ENCODE measurements around the gene COQ10A. TPM values are rescaled to one million over a fixed set of nuclear protein-coding genes. Genes with fewer than 3 reads are reported as not detected.

Gene COQ10A
- total and polyA plus RNA-seq, 2 of the 13 experiments (the other 11 are each of a cell fraction or from before 2014, with no cell fraction given): 21.0 to 37.3 TPM

DNA sequence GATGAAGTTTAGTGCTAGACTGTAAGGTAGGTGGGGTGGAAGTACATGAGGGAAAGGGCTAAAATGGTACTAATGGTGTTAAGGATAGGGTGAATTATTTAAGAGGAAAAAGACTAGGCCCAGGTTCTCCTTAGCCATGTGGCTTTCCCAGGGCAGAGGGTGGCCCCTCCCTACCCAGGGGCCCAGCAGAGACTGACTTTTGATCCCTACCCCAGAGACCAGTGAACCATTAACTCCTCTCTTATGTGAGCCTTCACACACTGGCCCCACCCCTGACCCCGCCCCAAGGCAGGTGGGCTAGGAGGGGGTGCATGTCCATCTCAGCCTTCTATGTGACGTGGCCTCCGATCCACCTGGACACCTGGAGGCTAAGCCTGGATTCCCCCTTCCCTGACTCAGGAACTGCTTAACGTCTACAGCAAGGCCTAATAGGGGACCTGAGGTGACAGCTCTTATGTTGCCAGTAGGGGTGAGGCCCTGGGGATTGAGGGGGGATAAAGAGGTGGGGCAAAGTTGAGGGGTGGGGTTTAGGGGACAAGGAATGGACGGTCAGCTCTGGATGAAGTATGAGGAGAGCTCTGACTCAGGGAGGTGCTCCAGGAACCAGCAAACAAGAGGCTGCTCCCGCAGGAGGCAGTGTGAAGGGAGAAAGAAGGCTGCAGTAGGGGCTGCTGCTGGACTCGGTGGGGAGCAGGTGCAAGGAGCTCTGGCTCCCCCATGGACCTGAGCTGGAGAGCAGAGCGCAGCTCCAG, 36.1 kb upstream of the COQ10A start (continued):
- TF ChIP-seq, protein P1, sequence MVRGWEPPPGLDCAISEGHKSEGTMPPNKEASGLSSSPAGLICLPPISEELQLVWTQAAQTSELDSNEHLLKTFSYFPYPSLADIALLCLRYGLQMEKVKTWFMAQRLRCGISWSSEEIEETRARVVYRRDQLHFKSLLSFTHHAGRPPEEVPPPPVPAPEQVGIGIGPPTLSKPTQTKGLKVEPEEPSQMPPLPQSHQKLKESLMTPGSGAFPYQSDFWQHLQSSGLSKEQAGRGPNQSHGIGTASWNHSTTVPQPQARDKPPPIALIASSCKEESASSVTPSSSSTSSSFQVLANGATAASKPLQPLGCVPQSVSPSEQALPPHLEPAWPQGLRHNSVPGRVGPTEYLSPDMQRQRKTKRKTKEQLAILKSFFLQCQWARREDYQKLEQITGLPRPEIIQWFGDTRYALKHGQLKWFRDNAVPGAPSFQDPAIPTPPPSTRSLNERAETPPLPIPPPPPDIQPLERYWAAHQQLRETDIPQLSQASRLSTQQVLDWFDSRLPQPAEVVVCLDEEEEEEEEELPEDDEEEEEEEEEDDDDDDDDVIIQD (CRISPR knock-in tag; IDR thresholded peaks at IDR 0.05; ENCODE audit: low read depth): peak; percentile 59; the same call in 1 of the 2 replicates
- TF ChIP-seq NFATC3 (CRISPR knock-in tag; IDR thresholded peaks at IDR 0.05): no peak
- TF ChIP-seq LRRFIP1 (CRISPR knock-in tag; conservative IDR thresholded peaks at IDR 0.05): no peak
- TF ChIP-seq CCAR2 (optimal IDR thresholded peaks at IDR 0.05; ENCODE audit: low read depth, low read length): peak; percentile 29
- TF ChIP-seq, protein P2, sequence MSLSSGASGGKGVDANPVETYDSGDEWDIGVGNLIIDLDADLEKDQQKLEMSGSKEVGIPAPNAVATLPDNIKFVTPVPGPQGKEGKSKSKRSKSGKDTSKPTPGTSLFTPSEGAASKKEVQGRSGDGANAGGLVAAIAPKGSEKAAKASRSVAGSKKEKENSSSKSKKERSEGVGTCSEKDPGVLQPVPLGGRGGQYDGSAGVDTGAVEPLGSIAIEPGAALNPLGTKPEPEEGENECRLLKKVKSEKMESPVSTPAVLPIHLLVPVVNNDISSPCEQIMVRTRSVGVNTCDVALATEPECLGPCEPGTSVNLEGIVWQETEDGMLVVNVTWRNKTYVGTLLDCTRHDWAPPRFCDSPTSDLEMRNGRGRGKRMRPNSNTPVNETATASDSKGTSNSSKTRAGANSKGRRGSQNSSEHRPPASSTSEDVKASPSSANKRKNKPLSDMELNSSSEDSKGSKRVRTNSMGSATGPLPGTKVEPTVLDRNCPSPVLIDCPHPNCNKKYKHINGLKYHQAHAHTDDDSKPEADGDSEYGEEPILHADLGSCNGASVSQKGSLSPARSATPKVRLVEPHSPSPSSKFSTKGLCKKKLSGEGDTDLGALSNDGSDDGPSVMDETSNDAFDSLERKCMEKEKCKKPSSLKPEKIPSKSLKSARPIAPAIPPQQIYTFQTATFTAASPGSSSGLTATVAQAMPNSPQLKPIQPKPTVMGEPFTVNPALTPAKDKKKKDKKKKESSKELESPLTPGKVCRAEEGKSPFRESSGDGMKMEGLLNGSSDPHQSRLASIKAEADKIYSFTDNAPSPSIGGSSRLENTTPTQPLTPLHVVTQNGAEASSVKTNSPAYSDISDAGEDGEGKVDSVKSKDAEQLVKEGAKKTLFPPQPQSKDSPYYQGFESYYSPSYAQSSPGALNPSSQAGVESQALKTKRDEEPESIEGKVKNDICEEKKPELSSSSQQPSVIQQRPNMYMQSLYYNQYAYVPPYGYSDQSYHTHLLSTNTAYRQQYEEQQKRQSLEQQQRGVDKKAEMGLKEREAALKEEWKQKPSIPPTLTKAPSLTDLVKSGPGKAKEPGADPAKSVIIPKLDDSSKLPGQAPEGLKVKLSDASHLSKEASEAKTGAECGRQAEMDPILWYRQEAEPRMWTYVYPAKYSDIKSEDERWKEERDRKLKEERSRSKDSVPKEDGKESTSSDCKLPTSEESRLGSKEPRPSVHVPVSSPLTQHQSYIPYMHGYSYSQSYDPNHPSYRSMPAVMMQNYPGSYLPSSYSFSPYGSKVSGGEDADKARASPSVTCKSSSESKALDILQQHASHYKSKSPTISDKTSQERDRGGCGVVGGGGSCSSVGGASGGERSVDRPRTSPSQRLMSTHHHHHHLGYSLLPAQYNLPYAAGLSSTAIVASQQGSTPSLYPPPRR (CRISPR knock-in tag; IDR thresholded peaks at IDR 0.05; ENCODE audit: borderline replicate concordance): peak; percentile 57; the same call in 1 of the 2 replicates
- peak; percentile 12; the same call in 1 of the 2 replicates for TF ChIP-seq GLI4 (CRISPR knock-in tag; IDR thresholded peaks at IDR 0.05; ENCODE audit: borderline replicate concordance)
- TF ChIP-seq, protein P3, sequence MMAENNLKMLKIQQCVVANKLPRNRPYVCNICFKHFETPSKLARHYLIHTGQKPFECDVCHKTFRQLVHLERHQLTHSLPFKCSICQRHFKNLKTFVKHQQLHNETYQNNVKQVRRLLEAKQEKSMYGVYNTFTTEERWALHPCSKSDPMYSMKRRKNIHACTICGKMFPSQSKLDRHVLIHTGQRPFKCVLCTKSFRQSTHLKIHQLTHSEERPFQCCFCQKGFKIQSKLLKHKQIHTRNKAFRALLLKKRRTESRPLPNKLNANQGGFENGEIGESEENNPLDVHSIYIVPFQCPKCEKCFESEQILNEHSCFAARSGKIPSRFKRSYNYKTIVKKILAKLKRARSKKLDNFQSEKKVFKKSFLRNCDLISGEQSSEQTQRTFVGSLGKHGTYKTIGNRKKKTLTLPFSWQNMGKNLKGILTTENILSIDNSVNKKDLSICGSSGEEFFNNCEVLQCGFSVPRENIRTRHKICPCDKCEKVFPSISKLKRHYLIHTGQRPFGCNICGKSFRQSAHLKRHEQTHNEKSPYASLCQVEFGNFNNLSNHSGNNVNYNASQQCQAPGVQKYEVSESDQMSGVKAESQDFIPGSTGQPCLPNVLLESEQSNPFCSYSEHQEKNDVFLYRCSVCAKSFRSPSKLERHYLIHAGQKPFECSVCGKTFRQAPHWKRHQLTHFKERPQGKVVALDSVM (CRISPR knock-in tag; IDR thresholded peaks at IDR 0.05): 0 out of 2 replicates have a peak, but pooled peaks have one; percentile 28
- no peak for TF ChIP-seq HHEX (CRISPR knock-in tag; IDR thresholded peaks at IDR 0.05)
- no peak for TF ChIP-seq TAF15 (IDR thresholded peaks at IDR 0.05; ENCODE audit: low read depth, low read length, poor library complexity, severe bottlenecking)
- TF ChIP-seq ZNF160 (CRISPR knock-in tag; IDR thresholded peaks at IDR 0.05): 0 out of 2 replicates have a peak, but pooled peaks have one; percentile 12
- TF ChIP-seq ZNF44 (CRISPR knock-in tag; IDR thresholded peaks at IDR 0.05): no peak
- peak; percentile 55; the same call in 1 of the 2 replicates for TF ChIP-seq HMG20B (CRISPR knock-in tag; conservative IDR thresholded peaks at IDR 0.05)
- no peak for TF ChIP-seq AGO2 (optimal IDR thresholded peaks at IDR 0.05; ENCODE audit: low read depth, low read length)
- no peak for TF ChIP-seq NFE2 (CRISPR knock-in tag; IDR thresholded peaks at IDR 0.05)
- TF ChIP-seq, protein P4, sequence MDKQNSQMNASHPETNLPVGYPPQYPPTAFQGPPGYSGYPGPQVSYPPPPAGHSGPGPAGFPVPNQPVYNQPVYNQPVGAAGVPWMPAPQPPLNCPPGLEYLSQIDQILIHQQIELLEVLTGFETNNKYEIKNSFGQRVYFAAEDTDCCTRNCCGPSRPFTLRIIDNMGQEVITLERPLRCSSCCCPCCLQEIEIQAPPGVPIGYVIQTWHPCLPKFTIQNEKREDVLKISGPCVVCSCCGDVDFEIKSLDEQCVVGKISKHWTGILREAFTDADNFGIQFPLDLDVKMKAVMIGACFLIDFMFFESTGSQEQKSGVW (CRISPR knock-in tag; IDR thresholded peaks at IDR 0.05; ENCODE audit: borderline replicate concordance): no peak
- no peak for TF ChIP-seq ZNF746 (CRISPR knock-in tag; IDR thresholded peaks at IDR 0.05)

Data from HepG2 (cell line).